Fibroblast of pulmonary artery (primary cell): ENCODE data around the gene CCR8.
"Not testable (repeated sequence)": the region's sequence is repeated elsewhere in the genome, so short reads cannot be mapped to it uniquely, and the experiment has no call there.

Source experiments
- DNase-seq: peaks from one replicate; pipeline ENCODE4 v3.0.0-alpha.2; 2010; ENCODE audit warnings: low read depth
- H3K4me3 ChIP-seq: replicated peaks from 2 replicates; pipeline ENCODE4 v1.5.1; 2011; ENCODE audit warnings: low read depth, mild to moderate bottlenecking, control low read depth, low read length, moderate library complexity
- CTCF ChIP-seq: IDR thresholded peaks from 2 replicates; pipeline ENCODE4 v1.5.1; 2011; ENCODE audit warnings: mild to moderate bottlenecking, control low read depth, low read length, inconsistent platforms; ENCODE audit errors: missing control alignments

The CCR8 gene

DNA sequence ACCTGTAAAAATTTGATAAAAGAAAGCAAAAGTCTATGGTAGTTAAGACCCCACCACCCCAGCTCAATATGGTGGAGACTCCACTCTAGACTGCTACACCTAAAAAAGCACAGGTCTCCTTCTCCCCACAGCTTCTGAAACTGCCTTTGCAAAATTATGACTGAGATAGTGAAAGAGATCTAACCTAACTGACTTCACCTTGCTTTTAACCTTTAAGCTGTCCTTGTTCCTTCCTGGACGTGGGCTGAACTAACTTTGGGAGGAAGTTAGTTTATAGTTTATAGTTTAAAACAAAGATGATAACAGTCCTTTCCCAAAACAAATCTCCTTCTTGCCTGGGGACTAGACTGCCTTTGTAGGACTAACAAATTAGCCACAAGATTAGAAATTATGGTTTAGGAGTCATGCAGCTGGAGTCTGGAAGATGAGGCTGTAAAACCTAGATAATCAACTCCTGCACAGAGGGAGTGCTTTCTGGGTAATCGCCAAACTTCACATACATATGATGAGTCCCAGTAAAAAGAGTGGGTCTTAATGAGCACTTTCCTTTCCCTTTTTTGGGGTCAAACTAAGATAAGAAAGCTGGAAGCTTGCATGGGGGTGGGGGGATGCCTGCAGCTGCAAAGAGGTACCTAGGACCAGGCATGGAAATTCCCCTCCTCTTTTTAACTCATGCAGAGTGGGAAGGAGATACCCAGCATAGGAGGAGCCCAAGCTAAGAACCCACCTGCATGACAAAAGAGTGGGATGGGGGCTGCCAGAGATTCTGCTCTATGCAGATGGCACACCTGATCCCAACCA, 17.5 kb downstream of the CCR8 start:
- H3K4me3 ChIP-seq = no peak overlapping the region
- no peak for TF ChIP-seq CTCF
- no peak for DNase-seq

DNA sequence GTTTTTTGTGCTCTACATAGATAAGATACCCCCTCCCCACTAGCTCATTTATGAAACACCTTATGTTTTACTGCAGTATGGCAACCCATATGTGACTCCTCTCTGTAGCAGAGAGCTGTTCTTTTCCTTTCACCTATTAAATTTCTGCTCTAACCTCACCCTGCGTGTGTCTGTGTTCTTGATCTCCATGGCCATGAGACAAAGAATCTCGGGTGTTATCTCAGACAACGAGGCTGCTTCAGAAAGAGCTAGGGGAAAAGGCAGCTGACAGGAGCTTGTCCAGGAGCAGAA, 18.0 kb downstream of the CCR8 start:
- no peak overlapping the region for H3K4me3 ChIP-seq
- no peak for DNase-seq
- no peak for TF ChIP-seq CTCF

GRCh38 chr3:39349080-39349479, 19.6 kb downstream of the CCR8 start:
- H3K4me3 ChIP-seq = no peak overlapping the region
- DNase-seq = no peak
- TF ChIP-seq CTCF = no peak

DNA sequence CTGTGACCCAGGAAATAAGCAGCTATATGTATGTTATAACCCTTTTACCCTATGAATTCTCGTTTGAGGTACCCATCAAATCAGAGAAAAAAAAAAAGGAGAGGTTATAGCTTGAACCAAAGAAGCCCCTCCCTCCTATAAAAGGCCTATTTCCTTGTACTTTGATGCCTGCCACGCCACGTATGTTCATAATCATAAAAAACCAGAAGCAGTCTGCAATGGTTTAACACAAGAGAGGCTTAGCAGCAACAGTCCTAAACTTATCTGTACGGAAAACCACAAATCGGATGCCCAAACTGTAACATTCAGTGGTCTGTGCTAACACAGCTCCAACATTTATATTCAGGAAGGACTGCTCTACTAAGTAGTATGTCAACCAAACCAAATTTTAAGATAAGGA, 21.2 kb downstream of the CCR8 start:
- TF ChIP-seq CTCF = no peak
- no peak overlapping the region for H3K4me3 ChIP-seq
- no peak for DNase-seq

GRCh38 chr3:39351134-39351533, 21.6 kb downstream of the CCR8 start:
- DNase-seq, H3K4me3 ChIP-seq: not testable (repeated sequence)

GRCh38 chr3:39353168-39353927, 23.8 kb downstream of the CCR8 start:
- DNase-seq, H3K4me3 ChIP-seq: not testable (repeated sequence)

GRCh38 chr3:39358333-39358732, 28.8 kb downstream of the CCR8 start:
- TF ChIP-seq CTCF = no peak
- no peak overlapping the region for H3K4me3 ChIP-seq
- DNase-seq = no peak
